Measurements from ENCODE around the gene GTF2H4. TPM values are rescaled to one million over a fixed set of nuclear protein-coding genes. Genes with fewer than 3 reads are reported as not detected.
A peak's percentile ranks its signal among the peaks of the same experiment; 100 is the strongest.
"Not testable (repeated sequence)": the region's sequence is repeated elsewhere in the genome, so short reads cannot be mapped to it uniquely, and the experiment has no call there.

Gene GTF2H4
- 10 to 100 TPM in 2 of 4 donors, 1 to 10 TPM in 2; 7.7 to 28.5 (median 13.1) TPM for total RNA-seq
- 10 to 100 TPM in 2 of 3 donors, 1 to 10 TPM in 1; 9.9 to 21.9 (median 12.6) TPM for polyA plus RNA-seq

GRCh38 chr6:30907758-30908591 is at the start of gene GTF2H4:
Gene GTF2H4 (plus strand): TSS chr6:30908207.
- TF ChIP-seq POLR2AphosphoS5 (IDR thresholded peaks at IDR 0.05) = peak in 3 of 4 donors; percentile 18 to 74 (median 49)
- no peak for TF ChIP-seq POLR2A (IDR thresholded peaks at IDR 0.05)
- no peaks in the 10 kb centered on the region for H3K9me3 ChIP-seq
- peaks cover 0 to 15% (median 12%) of the 10 kb centered on the region in 4 donors for H3K4me1 ChIP-seq
- H3K36me3 ChIP-seq = peaks cover 7 to 36% (median 14%) of the 10 kb centered on the region in 4 donors
- H3K4me3 ChIP-seq = peak within 1 kb of the TSS; percentile 78 to 85 (median 82)
- H3K27me3 ChIP-seq = no peaks in the 10 kb centered on the region
- H3K27ac ChIP-seq = peak within 1 kb of the TSS; percentile 63 to 72 (median 68)
- intact Hi-C loops (cut with DNase I) = no loop called here
- WGBS, 2 donors = 1% methylated on average over 49 of the region's 49 CpGs
- peak; percentile 98 for DNase-seq

GRCh38 chr6:30859726-30860125 is 48.3 kb upstream of the GTF2H4 start:
- H3K27ac ChIP-seq; H3K4me1 ChIP-seq; intact Hi-C loops (cut with DNase I); H3K4me3 ChIP-seq; H3K36me3 ChIP-seq; H3K9me3 ChIP-seq; H3K27me3 ChIP-seq; DNase-seq: not testable (repeated sequence)
- 96 to 99% methylated on average over 4 of the region's 4 CpGs for WGBS, 2 donors

GRCh38 chr6:30861257-30862048 is 46.6 kb upstream of the GTF2H4 start:
- H3K4me3 ChIP-seq = no peak overlapping the region
- DNase-seq = no peak
- TF ChIP-seq CTCF (IDR thresholded peaks at IDR 0.05) (no peak), POLR2A (IDR thresholded peaks at IDR 0.05) (no peak), POLR2AphosphoS5 (IDR thresholded peaks at IDR 0.05) (no peak), EP300 (IDR thresholded peaks at IDR 0.05) (no peak)
- H3K27me3 ChIP-seq = no peaks in the 10 kb centered on the region
- no peaks in the 10 kb centered on the region for H3K36me3 ChIP-seq
- H3K9me3 ChIP-seq = no peaks in the 10 kb centered on the region
- H3K27ac ChIP-seq = no peak overlapping the region
- intact Hi-C loops (cut with DNase I) = no loop called here
- 73 to 77% methylated on average over 3 of the region's 3 CpGs for WGBS, 2 donors
- no peaks in the 10 kb centered on the region for H3K4me1 ChIP-seq

- intact Hi-C loops (cut with DNase I) = no loop called here
- TF ChIP-seq POLR2AphosphoS5 (IDR thresholded peaks at IDR 0.05) = no peak
- TF ChIP-seq POLR2A (IDR thresholded peaks at IDR 0.05) = no peak
- no peak for TF ChIP-seq EP300 (IDR thresholded peaks at IDR 0.05)
- TF ChIP-seq CTCF (IDR thresholded peaks at IDR 0.05) = no peak
- Histone ChIP-seq H3K36me3 (no peaks in the 10 kb centered on the region), H3K4me1 (no peaks in the 10 kb centered on the region), H3K27ac (no peak overlapping the region), H3K9me3 (no peaks in the 10 kb centered on the region), H3K4me3 (no peak overlapping the region), H3K27me3 (no peaks in the 10 kb centered on the region)
- no peak for DNase-seq
- 79 to 82% methylated on average over 10 of the region's 10 CpGs for WGBS, 2 donors
Measured at GRCh38 chr6:30862156-30862875, 45.7 kb upstream of the GTF2H4 start.

- no peaks in the 10 kb centered on the region for H3K36me3 ChIP-seq
- WGBS, 2 donors = 85 to 92% methylated on average over 4 of the region's 4 CpGs
- H3K27me3 ChIP-seq = no peaks in the 10 kb centered on the region
- no peaks in the 10 kb centered on the region for H3K4me1 ChIP-seq
- H3K27ac ChIP-seq = no peak overlapping the region
- no peak for DNase-seq
- TF ChIP-seq EP300 (IDR thresholded peaks at IDR 0.05) (no peak), POLR2A (IDR thresholded peaks at IDR 0.05) (no peak), CTCF (IDR thresholded peaks at IDR 0.05) (no peak), POLR2AphosphoS5 (IDR thresholded peaks at IDR 0.05) (no peak)
- H3K4me3 ChIP-seq = no peak overlapping the region
- H3K9me3 ChIP-seq = peaks cover 0 to 1% (median 0%) of the 10 kb centered on the region in 4 donors
- intact Hi-C loops (cut with DNase I) = no loop called here
Measured at GRCh38 chr6:30864325-30864724, 43.7 kb upstream of the GTF2H4 start.

GRCh38 chr6:30869241-30869749 is 38.7 kb upstream of the GTF2H4 start:
- intact Hi-C loops (cut with DNase I); DNase-seq; H3K9me3 ChIP-seq; H3K4me1 ChIP-seq; H3K36me3 ChIP-seq; H3K27me3 ChIP-seq; H3K4me3 ChIP-seq; H3K27ac ChIP-seq: not testable (repeated sequence)
- WGBS, 2 donors = 86 to 88% methylated on average over 12 of the region's 12 CpGs
